Measurements from ENCODE around the gene RBCK1. TPM values are rescaled to one million over a fixed set of nuclear protein-coding genes. Genes with fewer than 3 reads are reported as not detected.

RBCK1 gene
- total and polyA plus RNA-seq, 9 of the 15 experiments (the other 6 are each of a cell fraction or from before 2014, with no cell fraction given): 5.9 to 59.3 (median 26.5) TPM

DNA sequence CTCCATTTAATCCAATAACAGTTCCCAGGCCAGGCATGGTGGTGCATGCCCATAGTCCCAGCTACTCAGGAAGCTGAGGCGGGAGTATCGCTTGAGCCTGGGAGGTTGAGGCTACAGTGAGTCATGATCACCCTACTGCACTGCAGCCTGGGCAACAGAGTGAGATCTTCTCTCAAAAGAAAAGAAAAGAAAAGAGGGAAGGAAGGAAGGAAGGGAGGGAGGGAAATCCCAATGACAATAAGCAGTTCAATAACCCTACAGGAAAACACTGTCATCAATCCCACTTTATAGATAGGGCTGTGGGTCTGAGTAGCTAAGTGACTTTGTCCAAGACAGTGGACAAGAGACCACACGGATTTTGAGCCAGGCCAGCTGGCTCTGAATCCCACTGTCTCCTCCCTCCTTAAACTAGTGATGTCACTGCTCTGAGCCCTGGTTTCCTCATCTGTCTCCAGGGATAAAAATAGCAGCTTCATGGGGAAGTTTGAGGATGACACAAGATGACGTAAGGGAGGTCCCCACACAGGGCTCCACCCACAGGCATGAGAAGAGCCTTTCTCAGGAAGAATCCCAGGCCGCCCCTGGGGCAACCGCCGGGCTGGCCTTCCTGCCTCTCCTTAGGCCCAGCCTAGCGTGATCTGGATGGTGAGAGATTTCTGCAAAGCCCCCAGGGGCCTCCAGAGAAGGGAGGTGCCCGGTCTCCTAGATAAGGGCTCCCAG is 34.8 kb upstream of the RBCK1 start (continued):
- TF ChIP-seq SP2 (IDR thresholded peaks at IDR 0.05; ENCODE audit: extremely low read depth, low read depth, low read length, poor library complexity, severe bottlenecking) (no peak), ATF1 (CRISPR knock-in tag; IDR thresholded peaks at IDR 0.05) (no peak), ATF1 (tag; IDR thresholded peaks at IDR 0.05) (peak; percentile 97), EP400 (IDR thresholded peaks at IDR 0.05) (peak; percentile 39), STAT5A (IDR thresholded peaks at IDR 0.05; ENCODE audit: borderline replicate concordance, low read length) (no peak), HDAC3 (IDR thresholded peaks at IDR 0.05; ENCODE audit: borderline replicate concordance, partially characterized antibody) (peak; percentile 42), MEF2D (tag; conservative IDR thresholded peaks at IDR 0.05; ENCODE audit: low read depth) (peak; percentile 99), GTF2F1 (IDR thresholded peaks at IDR 0.05; ENCODE audit: low read depth, low read length) (no peak), CBFA2T3 (IDR thresholded peaks at IDR 0.05) (peak; percentile 64), RNF2 (IDR thresholded peaks at IDR 0.05) (peak; percentile 38; the same call in 1 of the 2 replicates), MYC (IDR thresholded peaks at IDR 0.05; ENCODE audit: low read depth, low read length) (peak; percentile 69; the same call in 1 of the 2 replicates), MYC (CRISPR knock-in tag; IDR thresholded peaks at IDR 0.05; ENCODE audit: borderline replicate concordance, low read depth) (0 out of 2 replicates have a peak, but pooled peaks have one; percentile 15), ZNF77 (CRISPR knock-in tag; IDR thresholded peaks at IDR 0.05) (no peak)
- TF ChIP-seq, protein P1, sequence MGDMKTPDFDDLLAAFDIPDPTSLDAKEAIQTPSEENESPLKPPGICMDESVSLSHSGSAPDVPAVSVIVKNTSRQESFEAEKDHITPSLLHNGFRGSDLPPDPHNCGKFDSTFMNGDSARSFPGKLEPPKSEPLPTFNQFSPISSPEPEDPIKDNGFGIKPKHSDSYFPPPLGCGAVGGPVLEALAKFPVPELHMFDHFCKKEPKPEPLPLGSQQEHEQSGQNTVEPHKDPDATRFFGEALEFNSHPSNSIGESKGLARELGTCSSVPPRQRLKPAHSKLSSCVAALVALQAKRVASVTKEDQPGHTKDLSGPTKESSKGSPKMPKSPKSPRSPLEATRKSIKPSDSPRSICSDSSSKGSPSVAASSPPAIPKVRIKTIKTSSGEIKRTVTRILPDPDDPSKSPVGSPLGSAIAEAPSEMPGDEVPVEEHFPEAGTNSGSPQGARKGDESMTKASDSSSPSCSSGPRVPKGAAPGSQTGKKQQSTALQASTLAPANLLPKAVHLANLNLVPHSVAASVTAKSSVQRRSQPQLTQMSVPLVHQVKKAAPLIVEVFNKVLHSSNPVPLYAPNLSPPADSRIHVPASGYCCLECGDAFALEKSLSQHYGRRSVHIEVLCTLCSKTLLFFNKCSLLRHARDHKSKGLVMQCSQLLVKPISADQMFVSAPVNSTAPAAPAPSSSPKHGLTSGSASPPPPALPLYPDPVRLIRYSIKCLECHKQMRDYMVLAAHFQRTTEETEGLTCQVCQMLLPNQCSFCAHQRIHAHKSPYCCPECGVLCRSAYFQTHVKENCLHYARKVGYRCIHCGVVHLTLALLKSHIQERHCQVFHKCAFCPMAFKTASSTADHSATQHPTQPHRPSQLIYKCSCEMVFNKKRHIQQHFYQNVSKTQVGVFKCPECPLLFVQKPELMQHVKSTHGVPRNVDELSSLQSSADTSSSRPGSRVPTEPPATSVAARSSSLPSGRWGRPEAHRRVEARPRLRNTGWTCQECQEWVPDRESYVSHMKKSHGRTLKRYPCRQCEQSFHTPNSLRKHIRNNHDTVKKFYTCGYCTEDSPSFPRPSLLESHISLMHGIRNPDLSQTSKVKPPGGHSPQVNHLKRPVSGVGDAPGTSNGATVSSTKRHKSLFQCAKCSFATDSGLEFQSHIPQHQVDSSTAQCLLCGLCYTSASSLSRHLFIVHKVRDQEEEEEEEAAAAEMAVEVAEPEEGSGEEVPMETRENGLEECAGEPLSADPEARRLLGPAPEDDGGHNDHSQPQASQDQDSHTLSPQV (IDR thresholded peaks at IDR 0.05): peak; percentile 83
- TF ChIP-seq, protein P2, sequence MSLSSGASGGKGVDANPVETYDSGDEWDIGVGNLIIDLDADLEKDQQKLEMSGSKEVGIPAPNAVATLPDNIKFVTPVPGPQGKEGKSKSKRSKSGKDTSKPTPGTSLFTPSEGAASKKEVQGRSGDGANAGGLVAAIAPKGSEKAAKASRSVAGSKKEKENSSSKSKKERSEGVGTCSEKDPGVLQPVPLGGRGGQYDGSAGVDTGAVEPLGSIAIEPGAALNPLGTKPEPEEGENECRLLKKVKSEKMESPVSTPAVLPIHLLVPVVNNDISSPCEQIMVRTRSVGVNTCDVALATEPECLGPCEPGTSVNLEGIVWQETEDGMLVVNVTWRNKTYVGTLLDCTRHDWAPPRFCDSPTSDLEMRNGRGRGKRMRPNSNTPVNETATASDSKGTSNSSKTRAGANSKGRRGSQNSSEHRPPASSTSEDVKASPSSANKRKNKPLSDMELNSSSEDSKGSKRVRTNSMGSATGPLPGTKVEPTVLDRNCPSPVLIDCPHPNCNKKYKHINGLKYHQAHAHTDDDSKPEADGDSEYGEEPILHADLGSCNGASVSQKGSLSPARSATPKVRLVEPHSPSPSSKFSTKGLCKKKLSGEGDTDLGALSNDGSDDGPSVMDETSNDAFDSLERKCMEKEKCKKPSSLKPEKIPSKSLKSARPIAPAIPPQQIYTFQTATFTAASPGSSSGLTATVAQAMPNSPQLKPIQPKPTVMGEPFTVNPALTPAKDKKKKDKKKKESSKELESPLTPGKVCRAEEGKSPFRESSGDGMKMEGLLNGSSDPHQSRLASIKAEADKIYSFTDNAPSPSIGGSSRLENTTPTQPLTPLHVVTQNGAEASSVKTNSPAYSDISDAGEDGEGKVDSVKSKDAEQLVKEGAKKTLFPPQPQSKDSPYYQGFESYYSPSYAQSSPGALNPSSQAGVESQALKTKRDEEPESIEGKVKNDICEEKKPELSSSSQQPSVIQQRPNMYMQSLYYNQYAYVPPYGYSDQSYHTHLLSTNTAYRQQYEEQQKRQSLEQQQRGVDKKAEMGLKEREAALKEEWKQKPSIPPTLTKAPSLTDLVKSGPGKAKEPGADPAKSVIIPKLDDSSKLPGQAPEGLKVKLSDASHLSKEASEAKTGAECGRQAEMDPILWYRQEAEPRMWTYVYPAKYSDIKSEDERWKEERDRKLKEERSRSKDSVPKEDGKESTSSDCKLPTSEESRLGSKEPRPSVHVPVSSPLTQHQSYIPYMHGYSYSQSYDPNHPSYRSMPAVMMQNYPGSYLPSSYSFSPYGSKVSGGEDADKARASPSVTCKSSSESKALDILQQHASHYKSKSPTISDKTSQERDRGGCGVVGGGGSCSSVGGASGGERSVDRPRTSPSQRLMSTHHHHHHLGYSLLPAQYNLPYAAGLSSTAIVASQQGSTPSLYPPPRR (CRISPR knock-in tag; IDR thresholded peaks at IDR 0.05; ENCODE audit: borderline replicate concordance): 0 out of 2 replicates have a peak, but pooled peaks have one; percentile 73
